HT1080 (cell line): ENCODE data around the gene TET3. TPM values are rescaled to one million over a fixed set of nuclear protein-coding genes. Genes with fewer than 3 reads are reported as not detected.

Experiments used
- DNase-seq: peaks from one replicate; pipeline ENCODE4 v3.0.0-alpha.2; 2015; ENCODE audit warnings: low read depth
- total RNA-seq: library from RNA; depleted of rRNA; stranded (reverse); fragments of >200 nt; shearing (Covaris generic); gene quantifications from 2 replicates; pipeline ENCODE4 v1.2.3, GENCODE V29; 2014

TET3 gene
- total RNA-seq, 1 experiment from 2014 or later, result 4.4 TPM

DNA sequence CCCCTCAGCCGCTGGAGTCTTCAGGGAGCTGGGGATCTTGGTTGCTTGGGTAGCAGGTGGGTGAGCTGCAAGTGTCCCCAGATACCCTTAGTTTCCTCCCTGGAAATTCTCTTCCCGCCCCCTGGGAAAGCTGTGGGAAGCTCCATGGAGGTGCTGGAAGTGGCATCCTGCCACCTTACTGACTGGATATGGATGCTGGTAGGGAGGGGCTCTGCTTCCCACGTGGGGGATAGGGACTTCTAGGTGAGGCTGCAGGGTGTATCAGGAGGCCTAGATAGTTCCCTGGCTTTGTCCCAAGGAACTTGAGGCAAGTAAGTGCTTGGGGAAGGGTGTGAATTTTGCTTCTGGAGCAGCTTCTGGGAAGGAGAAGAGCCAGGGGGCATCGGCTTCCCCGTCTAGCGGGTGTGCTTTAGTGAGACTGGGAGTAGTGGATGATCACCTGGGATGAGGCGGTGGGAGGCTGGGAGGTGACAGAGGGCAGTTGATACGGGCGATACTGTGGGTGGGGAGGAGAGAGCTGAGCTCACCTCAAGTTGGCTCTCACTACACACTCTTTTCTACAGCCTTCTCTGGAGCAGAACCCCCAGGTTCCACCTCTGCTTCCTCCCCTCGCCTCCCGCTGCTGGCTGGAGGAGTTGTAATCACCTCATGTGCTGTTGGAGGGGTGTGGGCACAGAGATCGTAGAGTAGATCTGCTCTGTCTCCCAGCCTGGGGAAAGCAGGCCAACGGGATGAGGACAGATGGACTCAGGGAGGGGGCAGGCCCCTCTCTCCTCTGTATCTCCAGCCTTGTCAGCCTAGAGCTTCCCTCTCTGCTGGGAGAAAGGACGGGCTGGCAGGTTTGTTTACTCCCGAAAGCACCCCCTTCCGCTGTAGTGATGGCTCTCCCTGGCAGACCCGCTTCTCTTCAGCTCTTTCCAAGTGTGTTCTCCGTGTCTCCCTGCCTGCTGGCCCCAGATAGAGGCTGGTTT, 19.8 kb downstream of the TET3 start:
- no peak for DNase-seq

DNA sequence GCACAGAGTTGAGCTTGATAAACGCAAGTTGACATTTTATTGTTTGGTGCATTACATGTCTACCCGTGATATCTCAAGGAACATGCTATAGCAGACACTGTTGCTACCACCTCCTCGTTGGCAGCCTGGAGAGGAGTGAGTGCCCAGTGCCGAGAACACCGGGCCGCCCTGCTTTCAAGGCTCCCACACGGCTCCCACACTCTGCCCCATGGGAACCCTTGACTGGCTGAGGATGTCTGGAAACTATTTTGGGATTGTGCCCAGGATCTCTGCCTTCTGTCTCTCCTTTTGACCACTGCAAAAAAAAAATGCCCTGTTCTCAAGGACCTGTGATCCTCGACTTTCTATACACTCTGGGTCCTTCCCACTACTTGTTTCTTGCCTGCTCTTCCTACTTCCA, 21.1 kb downstream of the TET3 start:
- no peak for DNase-seq

DNA sequence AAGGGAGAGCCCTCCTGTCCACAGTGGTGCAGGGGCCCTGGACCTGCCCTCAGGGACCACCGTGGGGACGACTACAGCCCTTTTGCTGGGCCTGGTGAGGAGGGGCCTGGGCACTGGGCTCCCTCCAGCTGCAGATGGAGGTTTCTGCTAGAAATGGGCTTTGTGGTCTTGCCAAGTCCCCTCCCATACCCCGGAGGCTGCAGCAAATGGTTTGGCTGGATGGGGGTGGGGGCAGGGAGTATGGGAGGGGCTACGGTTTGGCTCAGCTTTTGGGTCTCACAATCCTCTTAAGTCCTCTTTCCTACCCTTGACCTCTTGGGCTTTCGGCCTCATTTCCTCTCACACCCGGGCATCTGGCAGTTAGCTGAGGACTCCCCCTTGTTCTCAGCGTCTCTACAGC, 21.7 kb downstream of the TET3 start:
- DNase-seq, result no peak

DNA sequence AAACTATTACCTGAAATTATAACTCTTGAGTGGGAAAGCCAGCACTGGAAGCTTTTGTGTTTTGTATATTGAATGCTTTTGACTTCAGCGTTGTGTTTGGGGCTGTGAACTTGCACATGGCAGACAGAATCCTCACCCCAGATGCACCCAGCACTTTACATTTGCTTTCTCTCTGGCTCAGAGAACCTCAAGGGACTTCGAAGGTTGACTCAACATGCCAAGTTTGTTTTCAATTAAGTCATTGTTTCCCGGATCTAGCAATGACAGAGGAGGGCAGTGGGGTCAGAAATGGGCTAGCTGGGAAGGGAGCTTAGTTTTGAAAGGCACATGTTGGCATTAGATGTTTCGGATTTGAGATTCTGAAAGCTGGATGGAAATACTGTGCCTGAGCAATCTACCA, 22.4 kb downstream of the TET3 start:
- no peak for DNase-seq

DNA sequence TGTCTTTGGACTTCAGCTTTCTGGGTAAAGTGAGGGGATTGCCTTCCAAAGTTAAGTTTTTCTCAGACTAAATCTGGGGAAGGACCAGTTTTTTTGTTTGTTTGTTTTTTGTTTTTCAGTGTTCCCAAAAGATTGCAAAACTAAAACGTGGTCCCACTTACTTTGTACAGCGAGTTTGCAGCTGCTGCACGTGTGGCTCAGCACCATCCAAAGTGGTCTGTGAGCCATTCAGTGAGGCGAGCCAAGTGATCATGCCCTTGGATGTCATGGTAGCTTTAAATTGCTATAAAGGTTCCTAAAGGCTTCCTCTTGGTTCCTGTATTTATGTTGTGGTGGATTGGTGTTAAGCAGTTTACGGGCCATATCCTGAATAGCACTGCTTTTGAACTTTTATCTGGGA, 23.0 kb downstream of the TET3 start:
- no peak for DNase-seq

DNA sequence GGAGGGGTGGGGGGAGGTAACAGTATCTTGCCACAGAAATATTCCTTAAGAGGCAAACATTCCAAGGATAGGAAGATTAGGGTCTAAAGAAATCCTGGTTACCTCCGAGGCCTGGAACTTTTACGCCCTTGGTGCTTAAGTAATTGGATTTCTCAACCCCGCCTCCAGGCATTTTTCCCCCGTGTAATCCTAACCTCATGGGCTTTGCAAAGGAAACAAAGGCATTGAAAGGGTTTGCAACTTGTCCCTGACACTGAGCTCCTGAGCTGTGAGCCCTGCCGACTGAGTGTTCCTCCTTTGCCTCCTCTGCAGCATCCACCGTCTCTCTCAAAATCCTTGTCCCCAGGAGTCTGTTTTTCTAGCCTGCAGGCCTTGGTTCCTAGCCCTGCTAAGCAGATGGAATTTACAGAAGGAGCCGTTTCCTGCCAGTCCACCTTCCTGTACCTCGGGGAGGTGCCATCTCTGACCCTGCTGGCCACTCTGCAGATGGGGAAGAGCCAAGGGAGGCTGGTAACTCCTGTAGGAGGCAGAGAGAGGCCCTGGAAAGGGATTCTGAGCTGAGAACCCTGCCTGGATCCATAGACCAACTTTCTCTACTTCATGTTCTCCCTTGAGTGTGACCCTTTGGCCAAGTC, 24.2 kb downstream of the TET3 start:
- no peak for DNase-seq

DNA sequence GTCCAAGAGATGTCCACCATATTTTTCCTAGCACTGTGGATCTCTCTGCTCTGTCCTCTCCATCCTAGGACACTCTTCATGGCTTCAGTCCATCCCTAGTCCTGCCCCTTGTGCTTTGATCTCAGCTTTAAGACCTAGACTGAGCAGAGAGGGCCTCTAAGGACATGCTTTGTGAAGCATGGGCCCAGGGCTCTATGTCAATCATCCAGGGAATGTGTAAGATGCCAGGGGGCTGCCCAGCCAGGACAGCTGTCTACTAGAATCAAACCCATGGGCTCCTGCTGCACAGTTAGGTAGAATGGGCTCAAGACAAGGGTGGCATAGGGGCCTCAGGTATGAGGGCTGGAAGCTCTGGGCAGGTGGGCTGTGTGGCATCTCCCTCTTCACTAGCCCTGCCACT, 24.9 kb downstream of the TET3 start:
- DNase-seq, result no peak

DNA sequence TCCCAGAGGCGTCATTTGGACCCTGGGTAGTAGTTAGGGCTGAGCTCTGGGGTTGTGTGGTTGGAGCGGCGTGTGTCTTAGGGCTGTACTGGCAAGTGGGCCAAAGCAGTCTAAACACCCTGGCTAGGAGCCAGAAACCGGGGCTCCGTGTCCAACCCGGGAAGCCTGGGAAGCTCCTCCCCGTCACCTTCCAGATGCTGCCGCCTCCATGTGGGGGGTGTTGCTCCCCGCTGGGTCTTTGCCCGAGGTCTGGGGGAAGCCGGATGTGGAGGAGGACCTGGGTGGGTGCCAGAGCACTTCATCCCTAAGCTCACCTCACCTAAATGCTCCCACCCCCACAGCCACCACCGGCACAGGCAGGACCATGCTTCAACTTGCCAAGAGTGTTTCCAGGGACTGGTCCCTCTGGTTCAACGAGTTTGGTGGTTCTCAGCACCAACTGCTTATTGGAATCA, 25.4 kb downstream of the TET3 start:
- no peak for DNase-seq

DNA sequence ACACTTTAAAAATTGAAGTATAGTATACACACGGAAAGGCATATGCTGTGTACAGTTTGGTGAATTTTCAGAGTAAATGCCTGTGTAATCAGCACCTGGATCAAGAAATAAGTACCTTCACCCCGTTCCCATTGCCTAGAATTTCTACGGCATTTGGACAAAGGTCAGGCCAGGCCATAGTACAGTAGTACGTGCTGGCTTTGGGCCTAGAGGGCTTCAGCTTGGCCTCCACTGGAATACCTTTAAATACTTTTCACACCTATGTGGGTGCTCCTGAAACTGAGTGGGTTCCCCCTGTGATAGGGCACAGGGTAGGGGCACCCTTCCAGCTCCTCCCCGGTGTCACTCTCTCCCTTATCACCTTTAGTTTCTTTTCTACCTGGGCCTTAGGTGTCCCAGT, 26.5 kb downstream of the TET3 start:
- DNase-seq, result no peak

DNA sequence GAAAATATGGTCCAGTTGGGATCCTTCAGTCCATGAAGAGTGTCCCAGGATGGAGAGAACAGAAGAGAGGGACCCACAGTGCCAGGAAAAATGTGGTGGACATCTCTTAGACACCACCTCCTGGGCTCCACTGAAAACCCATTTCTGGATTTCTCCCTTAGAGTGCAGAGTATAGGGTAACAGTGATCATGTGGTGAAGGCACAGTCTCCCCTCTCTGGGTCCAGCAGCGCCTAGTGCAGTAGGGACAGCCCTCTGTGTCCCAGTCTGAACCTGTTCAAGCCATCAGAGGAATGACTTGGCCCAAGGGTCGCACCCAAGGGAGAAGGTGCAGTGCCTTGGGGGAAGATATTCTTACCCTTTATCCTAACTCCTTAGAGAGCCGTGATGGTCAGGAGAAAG, 30.1 kb downstream of the TET3 start:
- no peak for DNase-seq

DNA sequence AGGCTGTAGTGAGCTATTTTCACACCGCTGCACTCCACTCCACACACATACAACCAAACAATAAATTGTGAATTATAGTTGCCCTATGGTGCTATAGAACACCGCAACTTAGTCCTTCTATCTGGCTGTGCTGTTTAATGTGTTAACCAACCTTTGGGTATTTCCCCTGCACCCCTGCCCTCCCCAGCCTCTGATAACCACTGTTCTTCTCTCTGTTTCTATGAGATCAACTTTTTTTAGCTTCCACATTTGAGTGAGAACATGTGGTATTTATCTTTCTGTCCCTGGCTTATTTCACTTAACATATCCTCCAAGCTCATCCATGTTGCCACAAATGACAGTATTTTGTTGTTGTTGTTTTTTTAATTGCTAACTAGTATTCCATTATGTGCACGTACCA, 32.5 kb downstream of the TET3 start:
- DNase-seq, result no peak

DNA sequence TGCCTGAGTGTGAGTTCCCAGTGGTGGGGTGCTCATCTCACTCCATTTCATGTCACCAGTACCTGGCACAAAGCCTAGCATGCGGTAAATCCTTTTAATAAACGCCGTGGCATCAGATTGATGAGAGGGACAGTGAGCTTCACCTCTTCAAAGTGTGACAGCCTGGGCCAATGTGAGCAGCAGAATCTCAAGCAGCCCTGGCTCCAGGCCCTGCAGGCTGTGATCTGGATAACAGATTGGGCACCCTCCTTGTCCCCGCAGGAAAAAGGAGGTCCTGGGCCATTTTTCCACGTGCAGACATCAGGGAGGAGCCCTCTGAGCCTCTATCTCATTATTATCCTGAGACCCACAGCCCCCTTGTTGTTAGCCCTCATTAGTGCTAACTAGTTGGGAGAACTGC, 34.8 kb downstream of the TET3 start:
- DNase-seq, result no peak

DNA sequence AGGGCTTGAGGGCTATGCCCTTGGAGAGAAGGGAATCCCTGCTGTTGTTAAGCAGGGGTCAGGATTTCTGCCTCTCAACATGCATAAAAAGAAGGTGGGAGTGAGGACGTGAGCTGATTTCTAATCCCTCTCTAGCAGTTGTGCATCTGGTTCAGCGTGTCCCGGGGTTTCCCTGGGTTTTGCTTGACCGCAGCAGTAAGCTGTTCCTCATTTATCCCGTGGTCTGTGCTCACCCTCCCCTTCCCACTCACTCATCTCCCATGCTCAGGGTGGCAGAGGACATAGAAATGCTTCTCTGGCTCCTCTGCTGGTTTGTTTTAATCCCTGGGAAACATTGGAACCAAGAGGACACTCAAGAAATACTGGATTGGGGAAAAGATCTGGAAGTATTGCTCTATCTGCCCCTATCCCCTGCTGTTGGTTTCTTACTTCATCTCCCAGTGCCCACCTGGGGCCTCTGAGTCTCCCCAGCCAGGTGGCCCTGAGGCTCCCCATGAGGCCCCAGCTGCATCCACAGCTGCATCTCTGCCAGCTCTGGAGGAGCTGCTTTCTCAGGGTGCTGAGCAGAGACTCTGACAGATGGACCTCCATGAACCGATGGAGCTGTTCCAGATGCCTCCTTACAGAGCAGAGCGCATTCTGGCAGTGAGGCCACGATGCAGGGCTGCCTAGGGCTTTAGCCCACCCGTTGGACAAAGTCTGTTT, 36.1 kb downstream of the TET3 start:
- no peak for DNase-seq

DNA sequence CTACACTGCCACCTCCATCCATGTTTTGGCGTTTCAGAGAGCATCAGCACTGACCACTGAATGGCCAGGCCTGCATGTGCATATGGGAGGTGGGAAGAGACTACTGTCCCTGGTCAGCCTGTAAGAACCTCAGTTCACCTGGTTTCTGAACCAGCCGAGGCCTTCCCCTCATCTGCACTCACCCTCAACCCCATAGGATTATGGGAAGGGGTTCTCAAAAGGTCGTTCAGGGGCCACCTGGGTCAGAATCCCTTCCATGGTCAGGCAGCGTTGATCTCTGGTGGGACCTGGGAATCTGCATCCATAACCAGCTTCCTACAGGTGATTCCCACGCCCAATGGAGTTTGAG, 36.7 kb downstream of the TET3 start:
- DNase-seq, result no peak

DNA sequence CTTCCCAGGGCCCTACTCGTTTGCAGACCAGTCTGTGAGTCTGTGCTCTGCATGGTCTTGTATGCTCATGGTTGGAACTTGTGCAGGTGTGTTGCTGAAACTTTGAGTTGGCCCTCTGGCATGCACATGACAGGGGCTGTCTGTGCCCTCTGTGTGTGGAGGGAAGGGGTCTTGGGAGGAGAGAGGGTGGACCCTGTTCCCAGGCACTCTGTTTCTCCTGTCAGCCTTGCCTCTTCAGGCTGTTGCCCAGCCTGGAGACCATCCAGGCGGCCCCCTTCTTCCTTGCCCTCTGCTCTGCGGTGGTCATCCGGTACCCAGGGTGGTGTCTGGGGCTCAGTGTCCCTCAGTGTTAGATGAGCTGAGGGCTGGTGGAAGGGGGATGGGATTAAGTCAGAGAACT, 39.5 kb downstream of the TET3 start:
- DNase-seq, result no peak

DNA sequence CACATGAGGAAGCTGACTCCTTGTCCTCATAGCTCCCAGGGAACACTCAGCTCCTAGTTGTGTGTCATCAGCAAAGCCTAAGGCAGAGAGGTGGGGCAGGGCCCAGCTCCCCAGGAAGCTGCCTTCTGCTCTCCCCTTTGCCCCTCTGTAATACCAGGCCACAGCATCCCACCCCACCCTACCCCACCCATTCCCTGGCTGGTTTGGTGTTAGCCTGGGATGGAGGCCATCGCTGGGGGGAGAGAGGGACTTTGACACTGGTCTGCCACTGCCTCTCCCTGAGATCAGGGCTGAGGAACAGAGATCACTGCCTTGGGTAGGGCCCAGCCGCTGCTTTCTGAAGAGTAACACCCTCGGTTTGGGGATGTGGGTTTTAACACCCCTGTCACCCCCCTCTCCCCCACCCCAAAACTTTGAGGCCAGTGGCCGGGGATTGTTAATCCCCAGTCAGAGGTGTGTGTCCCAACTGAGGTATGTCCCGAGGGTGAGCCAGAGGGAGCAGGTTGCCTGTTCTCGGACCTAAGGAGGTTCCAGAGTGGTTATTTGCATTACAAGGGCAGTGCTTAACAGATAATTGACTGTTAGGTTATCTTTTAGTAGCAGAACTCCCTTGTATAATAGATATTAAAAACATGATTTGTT, 41.4 kb downstream of the TET3 start:
- DNase-seq, result no peak

DNA sequence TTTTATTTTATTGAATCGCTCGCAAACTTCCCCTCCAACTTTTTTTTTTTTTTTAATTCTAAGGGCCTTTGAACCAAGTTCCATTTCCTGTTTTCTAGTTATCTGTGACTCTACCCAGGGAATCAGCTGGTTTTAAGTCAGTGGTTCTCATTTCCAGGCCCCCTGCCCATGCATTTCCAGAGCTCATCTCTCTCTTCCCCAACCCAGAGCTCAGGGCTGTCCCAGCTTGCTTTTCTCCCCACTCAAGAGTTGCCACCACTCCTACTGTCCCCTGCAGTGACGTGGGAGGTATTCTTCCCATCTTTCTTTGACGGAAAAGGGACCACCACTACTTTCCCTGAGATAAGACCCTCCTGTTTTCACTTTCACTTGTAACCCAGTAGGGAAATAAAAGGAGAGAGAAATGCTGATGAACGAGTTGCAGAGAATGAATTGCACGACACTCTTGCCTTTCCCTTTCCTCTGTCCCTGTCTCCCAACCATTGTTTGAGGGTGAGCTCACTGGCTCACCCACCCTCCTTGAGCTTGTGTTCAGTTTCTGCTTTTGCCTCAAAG, 42.1 kb downstream of the TET3 start:
- no peak for DNase-seq

DNA sequence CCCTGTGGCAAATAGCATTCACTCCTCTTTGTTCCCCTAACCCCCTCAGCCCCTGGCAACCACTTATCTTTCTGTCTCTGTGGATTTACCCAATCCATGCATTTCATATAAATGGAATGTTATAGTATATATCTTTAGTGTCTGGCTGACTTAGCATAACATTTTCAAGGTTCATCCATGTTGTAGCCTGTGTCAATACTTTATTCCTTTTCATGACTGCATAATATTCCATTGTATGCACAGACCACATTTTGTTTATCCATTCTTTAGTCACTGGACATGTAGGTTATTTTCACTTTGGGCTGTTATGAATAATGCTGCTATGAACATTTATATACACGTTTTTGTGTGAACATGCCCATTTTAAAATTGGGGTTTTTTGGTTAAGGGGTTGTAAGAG, 42.8 kb downstream of the TET3 start:
- no peak for DNase-seq

DNA sequence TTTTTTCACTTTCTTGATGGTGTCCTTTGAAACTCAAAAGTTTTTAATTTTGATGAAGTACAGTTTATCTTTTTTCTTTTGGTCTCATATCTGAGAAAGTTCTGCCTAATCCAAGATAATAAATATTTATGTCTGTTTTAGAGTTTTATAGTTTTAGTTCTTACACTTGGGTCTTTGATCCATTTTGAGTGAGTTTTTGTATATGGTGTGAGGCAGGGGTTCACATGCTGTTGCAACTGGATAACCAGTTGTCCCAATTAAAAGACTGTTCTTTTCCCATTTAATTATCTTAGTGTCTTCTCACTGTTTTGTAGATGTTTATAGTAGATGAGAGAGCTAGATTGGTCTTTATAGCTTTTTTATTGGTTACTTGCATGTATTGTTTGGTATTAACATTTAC, 43.6 kb downstream of the TET3 start:
- no peak for DNase-seq

DNA sequence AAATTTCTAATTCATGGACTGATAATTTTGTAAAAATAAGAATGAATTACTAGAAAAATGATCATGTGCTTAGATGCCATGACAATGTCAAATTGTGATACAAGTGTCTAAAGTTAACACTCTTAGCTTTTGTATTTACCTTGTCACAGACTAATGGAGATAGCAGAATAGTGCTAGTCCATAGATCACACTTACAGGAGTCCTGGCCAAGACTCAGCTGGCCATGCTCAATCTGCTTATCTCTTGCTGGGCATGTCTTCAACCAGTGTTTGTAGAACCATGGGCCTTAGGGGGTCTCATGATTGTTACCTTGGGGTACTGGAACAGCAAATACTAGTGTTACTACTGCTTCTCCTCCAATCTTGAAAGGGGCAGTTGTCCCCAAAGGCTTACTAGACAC, 44.0 kb downstream of the TET3 start:
- DNase-seq, result no peak

DNA sequence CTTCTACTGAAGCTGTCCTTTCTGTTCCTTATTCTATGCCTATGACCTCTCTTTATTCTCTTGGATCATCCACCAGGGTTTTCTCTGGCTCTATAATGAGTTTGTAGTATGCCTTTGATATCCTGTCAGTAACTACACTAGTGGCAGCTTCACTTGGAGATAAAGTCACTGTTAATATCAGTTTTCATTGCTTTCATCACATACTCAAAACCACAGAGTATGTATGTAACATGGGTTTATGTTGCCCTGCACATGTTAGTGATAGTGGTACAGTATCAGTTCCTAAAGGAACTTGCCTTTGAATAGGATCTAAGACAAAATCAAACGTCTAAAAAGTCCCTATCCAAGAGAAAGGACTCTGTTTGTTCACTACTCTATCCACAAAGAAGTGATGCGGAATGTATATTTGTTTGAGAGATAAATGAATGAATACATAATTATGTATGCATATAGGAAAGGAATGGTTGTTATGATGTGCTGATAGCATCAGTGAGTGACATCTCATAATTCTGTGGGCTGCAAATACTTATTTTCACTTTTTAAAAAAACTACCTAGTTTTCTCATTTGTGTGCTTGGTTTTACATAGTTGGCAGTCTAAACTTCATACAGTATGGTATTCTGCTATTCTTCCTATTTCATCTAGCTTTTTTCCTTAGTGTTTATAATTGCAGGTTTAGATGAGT, 45.1 kb downstream of the TET3 start:
- DNase-seq, result no peak
